HCT116 (cell line): ENCODE data around the gene AOPEP.

ENCODE experiments used
- CTCF ChIP-seq, 3 experiments: fragments of 200-600 bp in 1 of 3; sonication (generic) in 1 of 3; IDR thresholded peaks in 2 of 3; conservative IDR thresholded peaks in 1 of 3; 2 replicates each; pipeline ENCODE4 v1.5.1; 2012 to 2017; ENCODE audit warnings: low read depth in 2 of 3, low read length in 2 of 3, antibody characterized with exemption in 1 of 3, borderline replicate concordance in 1 of 3, control low read depth in 1 of 3, mild to moderate bottlenecking in 1 of 3, mixed read lengths in 1 of 3, mixed run types in 1 of 3, moderate library complexity in 1 of 3; ENCODE audit not compliant: insufficient read depth in 1 of 3
- REST ChIP-seq: IDR thresholded peaks from 2 replicates; pipeline ENCODE4 v1.6.1; 2012; ENCODE audit warnings: low read depth

- TF ChIP-seq CTCF (IDR thresholded peaks at IDR 0.05 in 2 of 3, conservative IDR thresholded peaks at IDR 0.05 in 1 of 3; ENCODE audit: borderline replicate concordance in 1 of 3, insufficient read depth in 1 of 3, low read depth in 2 of 3, low read length in 2 of 3) = no peak
- TF ChIP-seq REST = no peak
Observed at GRCh38 chr9:95032580-95033341, 306.3 kb downstream of the AOPEP start.
